ENCODE data around the gene SRBD1.

The SRBD1 gene

DNA sequence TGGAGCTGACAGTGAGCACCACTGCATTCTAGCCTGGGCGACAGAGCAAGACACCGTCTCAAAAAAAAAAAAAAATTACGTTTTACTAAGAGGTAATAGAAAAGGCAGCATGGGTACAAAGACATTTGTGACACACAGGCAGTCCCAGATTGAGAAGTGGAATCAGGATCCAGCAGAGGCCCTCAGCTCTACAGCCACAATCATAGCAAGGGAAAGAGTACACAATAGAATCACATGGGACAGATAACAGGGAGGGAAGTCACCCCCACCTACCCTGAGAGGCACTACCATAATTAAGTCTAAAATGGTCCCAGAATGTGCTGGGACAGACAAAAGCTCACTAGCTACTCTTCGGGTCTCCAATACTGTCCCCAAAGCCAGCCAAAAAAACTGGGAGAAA, 12.5 kb downstream of the SRBD1 start:
- Histone ChIP-seq H4K20me1 (ENCODE audit: insufficient read depth, low read length) (no peaks in the 10 kb centered on the region), H3K4me1 (ENCODE audit: low read length) (0 out of 2 replicates have a peak, but pooled peaks cover 3% of the 10 kb centered on the region), H3K9me2 (replicated peaks; ENCODE audit: insufficient read depth, low read length) (no peaks in the 10 kb centered on the region), H3K27ac (ENCODE audit: low read length) (no peak overlapping the region), H3K36me3 (replicated peaks; ENCODE audit: insufficient read depth, low read length) (peaks cover 4% of the 10 kb centered on the region; the same call in 1 of the 2 replicates), H2AFZ (ENCODE audit: low read length) (no peak overlapping the region), H3K79me2 (ENCODE audit: low read length) (peaks cover 4% of the 10 kb centered on the region; the same call in 1 of the 2 replicates), H3K27me3 (replicated peaks; ENCODE audit: insufficient read depth, low read length) (no peaks in the 10 kb centered on the region), H3K9ac (ENCODE audit: low read length) (no peak overlapping the region), H3K4me2 (ENCODE audit: low read depth, low read length) (no peak overlapping the region), H3K4me3 (ENCODE audit: low read length) (no peak overlapping the region), H3F3A (ENCODE audit: insufficient read depth, low read length) (no peaks in the 10 kb centered on the region), H3K9me3 (replicated peaks; ENCODE audit: insufficient read depth, low read length) (no peaks in the 10 kb centered on the region)
- no peak for TF ChIP-seq EZH2 (optimal IDR thresholded peaks at IDR 0.05; ENCODE audit: low read depth, low read length)
- no peak for TF ChIP-seq CTCF (IDR thresholded peaks at IDR 0.05; ENCODE audit: low read length)
- no peak for DNase-seq

DNA sequence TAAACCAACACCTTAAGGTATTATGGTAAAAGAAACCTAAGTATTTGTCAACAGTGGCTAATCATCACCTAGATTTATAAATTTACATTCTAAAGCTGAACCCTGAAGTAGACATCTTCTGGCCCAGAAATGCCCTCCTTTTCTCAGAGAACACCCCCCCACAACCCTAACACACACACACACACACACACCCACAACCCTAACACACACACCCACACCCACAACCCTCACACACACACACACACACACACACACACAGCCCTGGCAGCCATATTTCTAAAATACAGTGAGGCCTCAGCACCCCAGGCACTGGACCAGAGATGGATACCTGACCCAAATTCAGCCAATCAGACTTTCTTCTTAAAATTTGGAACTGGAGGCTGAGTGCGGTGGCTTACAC, 14.3 kb downstream of the SRBD1 start:
- Histone ChIP-seq H2AFZ (ENCODE audit: low read length) (no peak overlapping the region), H3K36me3 (replicated peaks; ENCODE audit: insufficient read depth, low read length) (peaks cover 4% of the 10 kb centered on the region; the same call in 1 of the 2 replicates), H3K4me1 (ENCODE audit: low read length) (no peaks in the 10 kb centered on the region), H3K27me3 (replicated peaks; ENCODE audit: insufficient read depth, low read length) (no peaks in the 10 kb centered on the region), H3K4me2 (ENCODE audit: low read depth, low read length) (no peak overlapping the region), H3K4me3 (ENCODE audit: low read length) (no peak overlapping the region), H4K20me1 (ENCODE audit: insufficient read depth, low read length) (no peaks in the 10 kb centered on the region), H3K79me2 (ENCODE audit: low read length) (peaks cover 4% of the 10 kb centered on the region; the same call in 1 of the 2 replicates), H3F3A (ENCODE audit: insufficient read depth, low read length) (no peaks in the 10 kb centered on the region), H3K27ac (ENCODE audit: low read length) (no peak overlapping the region), H3K9ac (ENCODE audit: low read length) (no peak overlapping the region), H3K9me3 (replicated peaks; ENCODE audit: insufficient read depth, low read length) (no peaks in the 10 kb centered on the region), H3K9me2 (replicated peaks; ENCODE audit: insufficient read depth, low read length) (no peaks in the 10 kb centered on the region)
- no peak for DNase-seq
- TF ChIP-seq CTCF (IDR thresholded peaks at IDR 0.05; ENCODE audit: low read length) (no peak), EZH2 (optimal IDR thresholded peaks at IDR 0.05; ENCODE audit: low read depth, low read length) (no peak), EZH2phosphoT487 (IDR thresholded peaks at IDR 0.05; ENCODE audit: low read length) (no peak)

DNA sequence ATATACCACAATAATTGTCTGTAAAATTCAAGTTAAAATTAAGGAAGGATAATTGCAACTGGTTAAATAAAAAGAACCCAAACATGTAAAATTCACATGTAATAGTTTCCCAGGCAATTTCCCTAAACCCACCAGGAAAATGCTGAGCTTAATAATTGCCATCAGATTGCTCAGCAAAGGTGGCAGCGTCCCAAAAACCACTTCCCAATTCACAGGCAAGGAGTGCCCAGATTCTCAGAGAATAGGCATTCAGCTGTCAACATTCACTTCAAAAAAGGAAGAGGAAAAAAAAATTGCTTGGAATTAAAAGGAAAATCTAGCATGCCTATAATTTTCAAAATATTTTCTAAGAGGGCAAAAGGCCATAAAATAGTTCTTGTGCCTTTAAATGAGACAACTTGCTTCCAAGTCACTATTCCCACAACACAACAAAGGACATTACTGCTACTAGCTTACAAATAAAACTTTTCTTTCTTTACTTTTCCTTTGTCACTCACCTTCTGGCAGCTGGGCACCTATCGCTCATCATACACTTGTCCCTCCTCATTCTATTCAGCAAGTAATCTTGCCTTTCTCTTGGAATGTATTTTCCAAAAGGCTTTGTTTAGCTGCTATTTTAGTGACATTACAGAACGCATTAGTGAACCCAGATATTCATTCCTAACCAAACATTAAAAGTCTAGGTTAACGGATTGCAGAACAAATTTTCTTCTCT, 15.2 kb downstream of the SRBD1 start:
- Histone ChIP-seq H4K20me1 (ENCODE audit: insufficient read depth, low read length) (no peaks in the 10 kb centered on the region), H3K4me3 (ENCODE audit: low read length) (no peak overlapping the region), H3K27ac (ENCODE audit: low read length) (no peak overlapping the region), H3K27me3 (replicated peaks; ENCODE audit: insufficient read depth, low read length) (no peaks in the 10 kb centered on the region), H3K4me2 (ENCODE audit: low read depth, low read length) (no peak overlapping the region), H3K9ac (ENCODE audit: low read length) (no peak overlapping the region), H3F3A (ENCODE audit: insufficient read depth, low read length) (no peaks in the 10 kb centered on the region), H3K4me1 (ENCODE audit: low read length) (no peaks in the 10 kb centered on the region), H3K36me3 (replicated peaks; ENCODE audit: insufficient read depth, low read length) (peaks cover 4% of the 10 kb centered on the region; the same call in 1 of the 2 replicates), H3K79me2 (ENCODE audit: low read length) (peaks cover 4% of the 10 kb centered on the region; the same call in 1 of the 2 replicates), H3K9me2 (replicated peaks; ENCODE audit: insufficient read depth, low read length) (no peaks in the 10 kb centered on the region), H3K9me3 (replicated peaks; ENCODE audit: insufficient read depth, low read length) (no peaks in the 10 kb centered on the region), H2AFZ (ENCODE audit: low read length) (no peak overlapping the region)
- TF ChIP-seq EZH2 (optimal IDR thresholded peaks at IDR 0.05; ENCODE audit: low read depth, low read length), result no peak
- TF ChIP-seq EZH2phosphoT487 (IDR thresholded peaks at IDR 0.05; ENCODE audit: low read length), result no peak
- DNase-seq, result no peak

GRCh38 chr2:45591073-45591472, 20.0 kb downstream of the SRBD1 start:
- peaks cover 7% of the 10 kb centered on the region; the same call in 1 of the 2 replicates for H3K79me2 ChIP-seq (ENCODE audit: low read length)
- DNase-seq, result no peak
- no peak overlapping the region for H3K4me3 ChIP-seq (ENCODE audit: low read length)
- H4K20me1 ChIP-seq (ENCODE audit: insufficient read depth, low read length), result no peaks in the 10 kb centered on the region
- no peaks in the 10 kb centered on the region for H3K9me3 ChIP-seq (replicated peaks; ENCODE audit: insufficient read depth, low read length)
- H3K27ac ChIP-seq (ENCODE audit: low read length), result no peak overlapping the region
- no peak overlapping the region for H3K9ac ChIP-seq (ENCODE audit: low read length)
- TF ChIP-seq EZH2 (optimal IDR thresholded peaks at IDR 0.05; ENCODE audit: low read depth, low read length) (no peak), CTCF (IDR thresholded peaks at IDR 0.05; ENCODE audit: low read length) (no peak), EZH2phosphoT487 (IDR thresholded peaks at IDR 0.05; ENCODE audit: low read length) (no peak)
- H3F3A ChIP-seq (ENCODE audit: insufficient read depth, low read length), result no peaks in the 10 kb centered on the region; the same call in 1 of the 2 replicates
- H3K4me1 ChIP-seq (ENCODE audit: low read length), result no peaks in the 10 kb centered on the region
- no peaks in the 10 kb centered on the region for H3K9me2 ChIP-seq (replicated peaks; ENCODE audit: insufficient read depth, low read length)
- H3K36me3 ChIP-seq (replicated peaks; ENCODE audit: insufficient read depth, low read length), result no peaks in the 10 kb centered on the region
- H3K4me2 ChIP-seq (ENCODE audit: low read depth, low read length), result no peak overlapping the region
- no peak overlapping the region for H2AFZ ChIP-seq (ENCODE audit: low read length)
- H3K27me3 ChIP-seq (replicated peaks; ENCODE audit: insufficient read depth, low read length), result no peaks in the 10 kb centered on the region

All from MM.1S (cell line).